ENCODE data around the gene TTBK1. TPM values are rescaled to one million over a fixed set of nuclear protein-coding genes. Genes with fewer than 3 reads are reported as not detected.

The TTBK1 gene
- total and polyA plus RNA-seq, 2 donors (not counting 1 experiment from before 2014, with no cell fraction given) = 0.07 TPM; not detected in 1

DNA sequence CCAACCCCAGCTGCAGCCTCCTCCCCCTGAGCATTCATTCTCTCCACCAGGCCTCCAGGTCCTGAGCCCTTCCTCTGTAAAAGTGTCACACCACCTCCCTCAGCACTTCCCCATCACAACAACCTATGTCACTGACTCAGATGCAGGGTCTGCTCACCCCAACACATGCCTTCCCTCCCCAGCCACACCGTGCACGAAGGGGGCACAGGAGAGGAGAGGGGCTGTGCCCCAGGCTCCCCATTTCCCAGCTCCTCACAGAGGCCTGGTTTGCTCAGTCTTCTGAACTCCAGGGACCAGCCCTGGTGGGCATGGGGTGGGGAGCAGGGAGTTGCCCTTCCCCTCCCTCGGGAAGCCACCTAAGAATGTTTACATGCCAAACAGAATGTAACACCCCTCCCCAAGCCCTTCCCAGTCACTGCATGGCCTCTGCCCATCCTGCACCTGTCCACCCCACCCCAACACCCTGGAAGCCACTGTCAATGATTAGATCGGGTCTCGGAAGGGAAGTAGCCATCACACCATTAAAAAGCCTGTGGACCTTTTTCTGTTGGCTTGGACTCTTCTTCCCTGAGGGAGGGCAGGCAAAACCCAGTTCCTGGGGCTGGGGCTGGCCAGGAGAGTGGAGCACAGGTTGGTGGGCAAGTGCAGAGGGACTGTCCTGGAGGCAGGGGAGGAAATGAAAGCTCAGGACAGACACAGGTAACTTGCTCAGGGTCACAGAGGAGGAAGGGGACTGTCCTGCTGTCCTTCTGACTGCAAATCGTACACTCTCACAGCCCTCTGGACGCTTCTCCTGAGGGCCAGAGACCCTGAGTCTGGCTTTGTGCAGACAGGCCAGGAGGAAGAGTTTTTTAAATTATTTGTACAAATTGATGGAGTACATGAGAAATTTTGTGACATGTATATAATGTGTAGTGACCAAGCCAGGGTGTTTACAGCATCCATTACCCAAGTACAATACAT lies 44.7 kb downstream of the TTBK1 start:
- no peaks in the 10 kb centered on the region for H3K36me3 ChIP-seq (replicated peaks in 1 of 2; ENCODE audit: control extremely low read depth in 1 of 2, control insufficient read depth in 1 of 2, extremely low read depth in 1 of 2, insufficient read depth in 2 of 2, low read length in 1 of 2)
- no peaks in the 10 kb centered on the region for H3K4me1 ChIP-seq (ENCODE audit: control insufficient read depth in 2 of 2, insufficient read depth in 2 of 2, low read length in 2 of 2)
- WGBS (ENCODE audit: insufficient coverage) = 100% methylated on average over 2 of the region's 7 CpGs
- peak overlapping the region; percentile 27 for H3K27ac Mint-ChIP-seq
- no peaks in the 10 kb centered on the region for H3K79me2 ChIP-seq (ENCODE audit: control insufficient read depth, insufficient read depth, low read length)
- H3K9me3 Mint-ChIP-seq (ENCODE audit: insufficient read depth) = no peaks in the 10 kb centered on the region
- TF ChIP-seq, protein P1, sequence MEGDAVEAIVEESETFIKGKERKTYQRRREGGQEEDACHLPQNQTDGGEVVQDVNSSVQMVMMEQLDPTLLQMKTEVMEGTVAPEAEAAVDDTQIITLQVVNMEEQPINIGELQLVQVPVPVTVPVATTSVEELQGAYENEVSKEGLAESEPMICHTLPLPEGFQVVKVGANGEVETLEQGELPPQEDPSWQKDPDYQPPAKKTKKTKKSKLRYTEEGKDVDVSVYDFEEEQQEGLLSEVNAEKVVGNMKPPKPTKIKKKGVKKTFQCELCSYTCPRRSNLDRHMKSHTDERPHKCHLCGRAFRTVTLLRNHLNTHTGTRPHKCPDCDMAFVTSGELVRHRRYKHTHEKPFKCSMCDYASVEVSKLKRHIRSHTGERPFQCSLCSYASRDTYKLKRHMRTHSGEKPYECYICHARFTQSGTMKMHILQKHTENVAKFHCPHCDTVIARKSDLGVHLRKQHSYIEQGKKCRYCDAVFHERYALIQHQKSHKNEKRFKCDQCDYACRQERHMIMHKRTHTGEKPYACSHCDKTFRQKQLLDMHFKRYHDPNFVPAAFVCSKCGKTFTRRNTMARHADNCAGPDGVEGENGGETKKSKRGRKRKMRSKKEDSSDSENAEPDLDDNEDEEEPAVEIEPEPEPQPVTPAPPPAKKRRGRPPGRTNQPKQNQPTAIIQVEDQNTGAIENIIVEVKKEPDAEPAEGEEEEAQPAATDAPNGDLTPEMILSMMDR (IDR thresholded peaks at IDR 0.05) = no peak
- TF ChIP-seq EZH2 (IDR thresholded peaks at IDR 0.05; ENCODE audit: borderline replicate concordance, insufficient read depth, low read depth, low read length, poor library complexity, severe bottlenecking) = no peak
- H3K27me3 Mint-ChIP-seq = peaks cover 23% of the 10 kb centered on the region
- ATAC-seq (ENCODE audit: low read depth) (no peak), DNase-seq (no peak)
- no peak overlapping the region for H3K4me3 ChIP-seq (ENCODE audit: control extremely low read depth in 1 of 5, extremely low read depth in 1 of 5, insufficient read depth in 1 of 5, low read depth in 2 of 5, low read length in 4 of 5)
- peaks cover 0 to 26% (median 5%) of the 10 kb centered on the region in 4 experiments for H3K27me3 ChIP-seq (replicated peaks in 1 of 4; ENCODE audit: control extremely low read depth in 1 of 4, control insufficient read depth in 3 of 4, insufficient read depth in 4 of 4, low read length in 3 of 4)
- POLR2A ChIA-PET = no interaction called here
- CTCF ChIA-PET = interaction anchor here (1.1 kb wide), 1 partner anchor 61 kb away, joined by 3 read pairs; no protein-coding TSS in a partner anchor
- intact Hi-C loops (cut with micrococcal nuclease) = no loop called here
- H3K9ac ChIP-seq (ENCODE audit: low read length) = no peak overlapping the region
- no peaks in the 10 kb centered on the region for H4K20me1 ChIP-seq (ENCODE audit: control insufficient read depth, insufficient read depth, low read length, poor library complexity, severe bottlenecking)
- no peaks in the 10 kb centered on the region for H3K9me3 ChIP-seq (ENCODE audit: control extremely low read depth in 1 of 3, control insufficient read depth in 2 of 3, insufficient read depth in 1 of 3, low read length in 2 of 3)
- no peak overlapping the region for H2AFZ ChIP-seq (ENCODE audit: insufficient read depth, low read depth, low read length, poor library complexity, severe bottlenecking)
- H3K4me2 ChIP-seq (replicated peaks; ENCODE audit: low read depth, low read length, poor library complexity, severe bottlenecking) = no peak overlapping the region
- peaks cover 5% of the 10 kb centered on the region for H3K4me1 Mint-ChIP-seq
- no peak overlapping the region for H3K4me3 Mint-ChIP-seq
- H3K27ac ChIP-seq (ENCODE audit: low read length in 2 of 2) = no peak overlapping the region

Measured in B cell (primary cell).